GM19468 (cell line): ENCODE results near the gene ARHGDIA.
A peak's percentile ranks its signal among the peaks of the same experiment; 100 is the strongest.
"Not testable (repeated sequence)": the region's sequence is repeated elsewhere in the genome, so short reads cannot be mapped to it uniquely, and the experiment has no call there.

Source experiments
- ATAC-seq: cut with Tn5 transposase; IDR thresholded peaks from one replicate; pipeline ENCODE4 v1.9.1; 2021; ENCODE audit warnings: mild to moderate bottlenecking, moderate library complexity, moderate number of reproducible peaks; ENCODE audit not compliant: unreplicated experiment; ENCODE audit errors: extremely low read depth

Gene ARHGDIA

DNA sequence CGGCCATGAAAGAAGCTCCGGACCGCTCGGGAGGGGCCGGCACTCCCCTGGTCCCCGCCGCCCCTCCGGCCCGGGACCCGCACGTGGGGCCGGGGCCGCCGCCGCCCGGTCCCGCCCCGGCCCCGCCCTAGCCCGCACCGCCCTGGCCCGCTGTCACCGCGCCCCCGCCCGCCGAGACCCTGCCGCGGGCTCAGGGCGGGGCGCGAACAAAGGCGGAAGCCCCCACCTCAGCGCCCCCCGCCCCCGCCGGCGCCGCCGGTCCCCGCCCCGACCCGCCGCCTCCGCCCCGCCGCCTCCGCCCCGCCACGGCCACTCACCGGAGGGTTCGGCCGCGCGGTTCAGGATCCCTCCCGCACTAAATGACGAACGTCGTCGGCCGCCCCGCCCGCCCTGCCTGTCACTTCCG is at the start of gene ARHGDIA:
Gene ARHGDIA (minus strand): TSS at position 357 of the 406 bp plus-strand sequence. CDS start 1,407 bp downstream, outside the sequence.
- ATAC-seq, result peak; percentile 9

GRCh38 chr17:81918832-81919545 is 47.9 kb upstream of the ARHGDIA start:
- ATAC-seq, result no peak

DNA sequence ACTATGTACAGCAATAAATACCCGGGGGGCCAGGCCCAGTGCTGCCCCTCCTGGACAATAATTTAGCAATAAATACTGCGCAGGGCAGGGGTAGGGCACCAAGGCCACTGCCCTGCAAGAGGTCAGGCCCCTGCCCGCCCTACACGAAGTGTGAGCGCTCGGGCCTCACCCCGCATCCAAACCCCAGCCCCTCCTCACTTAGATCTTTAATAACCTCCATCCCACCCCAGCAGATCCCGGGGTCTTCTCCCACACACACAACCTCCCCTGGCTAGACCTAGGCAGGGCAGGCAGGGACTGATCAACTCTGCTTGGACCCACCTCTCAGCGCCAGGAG is 47.2 kb upstream of the ARHGDIA start:
- not testable (repeated sequence) for ATAC-seq

DNA sequence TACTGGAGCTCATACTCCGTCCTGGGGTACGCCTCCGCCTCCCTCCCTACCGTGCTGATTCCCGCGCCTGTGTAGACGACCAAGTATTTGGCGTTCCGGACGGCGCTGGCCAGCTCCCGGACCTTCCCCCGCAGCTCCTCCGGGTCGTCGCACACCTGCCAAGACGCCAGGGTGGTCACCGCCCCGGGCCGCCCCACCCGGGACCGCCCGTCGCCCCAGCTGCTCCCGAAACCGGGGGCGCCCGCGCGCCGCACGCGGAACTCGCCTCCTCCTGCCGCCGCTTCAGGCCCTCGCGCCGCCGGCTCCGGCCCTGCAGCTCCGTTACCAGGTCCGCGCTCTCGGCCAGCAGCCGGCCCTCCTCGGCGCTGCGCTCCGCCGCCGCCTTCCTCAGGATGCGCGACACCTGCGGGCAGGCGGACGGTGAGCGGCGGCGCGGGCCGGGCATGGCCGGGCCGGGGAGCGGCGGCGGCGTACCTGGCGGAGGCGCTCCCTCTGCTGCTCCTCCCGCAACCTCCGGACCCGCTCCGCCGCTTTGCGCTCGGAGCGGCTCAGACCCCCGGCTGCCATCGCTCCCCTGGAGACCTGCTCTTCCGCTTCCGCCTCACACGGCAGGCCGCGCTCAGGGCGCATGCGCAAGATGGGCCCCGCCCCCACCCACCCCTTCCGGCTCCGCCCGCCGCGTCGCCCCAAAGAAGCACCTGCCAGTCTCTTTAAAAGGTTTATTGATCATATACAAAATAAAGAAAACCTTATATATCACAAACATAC is 46.6 kb upstream of the ARHGDIA start, which contains the start of gene SIRT7:
Gene SIRT7 (minus strand): TSS at position 612 of the 768 bp plus-strand sequence. CDS start 45 bp downstream, at position 567.
- no peak for ATAC-seq

- no peak for ATAC-seq
Observed at GRCh38 chr17:81916234-81917001, 45.3 kb upstream of the ARHGDIA start.

- ATAC-seq, result no peak
Observed at GRCh38 chr17:81915331-81915730, 44.2 kb upstream of the ARHGDIA start.

DNA sequence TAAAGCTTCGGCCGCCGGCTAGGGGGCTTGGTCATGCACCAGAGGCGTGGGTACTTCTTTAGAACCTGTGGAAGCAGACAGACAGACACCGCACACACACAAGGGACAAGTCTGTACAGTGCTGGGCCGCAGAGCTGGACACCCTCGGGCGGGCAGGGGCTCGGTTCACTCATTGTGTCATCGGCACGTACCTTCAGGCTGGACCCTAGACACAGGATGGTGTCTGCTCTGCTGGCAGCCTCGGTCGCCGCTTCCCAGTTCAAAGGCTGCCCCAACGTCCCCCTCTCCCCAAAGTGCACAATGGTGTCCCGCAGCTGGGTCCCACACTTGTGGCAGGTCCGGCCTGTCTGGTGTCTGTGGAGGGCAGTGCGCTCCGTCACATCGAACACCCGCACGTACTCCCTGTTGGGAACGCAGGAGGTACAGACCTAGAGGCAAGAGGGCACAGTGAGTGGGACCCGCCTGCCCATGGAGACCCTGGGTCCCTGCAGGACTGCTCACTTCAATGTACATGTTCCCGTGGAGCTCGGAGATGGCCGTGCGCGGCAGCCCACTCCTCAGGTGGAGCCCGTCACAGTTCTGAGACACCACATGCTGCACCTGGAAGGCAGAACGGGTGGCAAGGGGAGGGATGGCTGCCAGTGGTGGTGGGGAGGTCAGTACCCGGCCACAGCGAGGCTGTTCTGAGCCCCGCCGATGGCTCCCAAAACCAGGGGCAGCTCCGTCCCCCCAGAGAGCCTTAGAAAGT is 43.1 kb upstream of the ARHGDIA start:
- no peak for ATAC-seq

GRCh38 chr17:81913394-81914102 is 42.4 kb upstream of the ARHGDIA start:
- ATAC-seq, result no peak

DNA sequence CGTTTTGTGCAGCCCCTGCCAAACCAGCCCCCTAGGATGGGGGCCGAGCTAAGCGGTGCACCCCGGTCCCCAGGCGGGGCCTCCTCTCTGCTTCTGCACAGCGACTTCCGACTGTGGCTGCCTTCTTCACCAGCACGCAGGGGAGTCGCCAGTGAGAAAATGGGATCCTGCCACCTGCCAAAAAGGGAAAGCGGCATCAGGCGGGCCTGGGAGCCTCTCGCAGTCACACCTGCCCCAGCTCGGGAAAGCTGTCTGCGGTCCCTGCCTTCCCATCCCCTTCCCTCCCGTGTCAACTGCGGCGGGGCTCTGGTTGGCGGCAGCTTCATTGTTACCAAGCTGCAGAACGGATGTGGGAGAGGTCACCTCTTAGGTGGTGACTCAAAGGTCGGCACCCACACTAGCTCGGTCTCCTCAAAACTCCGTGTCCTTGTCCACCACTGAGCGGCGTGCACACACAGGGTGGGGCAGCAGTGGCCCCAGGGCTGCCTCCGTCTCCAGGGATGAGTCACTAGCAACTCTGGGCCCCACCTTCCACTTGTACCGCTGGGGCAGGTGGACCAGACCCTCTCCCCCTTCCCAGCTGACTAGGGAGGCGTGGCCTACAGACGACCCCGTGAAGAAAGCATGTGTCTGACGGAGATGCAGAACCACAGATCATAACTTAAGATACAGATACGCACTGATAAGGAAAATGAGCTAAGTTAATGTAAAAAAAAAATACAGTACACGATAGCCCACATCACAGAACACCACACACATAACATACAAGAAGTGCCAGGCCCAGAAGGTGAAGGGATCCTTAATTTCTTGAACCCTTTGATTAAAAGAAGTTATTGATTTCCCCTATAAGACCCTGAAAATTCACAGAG is 41.5 kb upstream of the ARHGDIA start:
- no peak for ATAC-seq

GRCh38 chr17:81911969-81912368 is 40.8 kb upstream of the ARHGDIA start:
- no peak for ATAC-seq

- peak; percentile 27 for ATAC-seq
Observed at GRCh38 chr17:81911277-81911961, 40.3 kb upstream of the ARHGDIA start, which contains the start of gene PCYT2. Gene PCYT2 (minus strand): TSS chr17:81911399. CDS start chr17:81911355, 44 bp downstream.

DNA sequence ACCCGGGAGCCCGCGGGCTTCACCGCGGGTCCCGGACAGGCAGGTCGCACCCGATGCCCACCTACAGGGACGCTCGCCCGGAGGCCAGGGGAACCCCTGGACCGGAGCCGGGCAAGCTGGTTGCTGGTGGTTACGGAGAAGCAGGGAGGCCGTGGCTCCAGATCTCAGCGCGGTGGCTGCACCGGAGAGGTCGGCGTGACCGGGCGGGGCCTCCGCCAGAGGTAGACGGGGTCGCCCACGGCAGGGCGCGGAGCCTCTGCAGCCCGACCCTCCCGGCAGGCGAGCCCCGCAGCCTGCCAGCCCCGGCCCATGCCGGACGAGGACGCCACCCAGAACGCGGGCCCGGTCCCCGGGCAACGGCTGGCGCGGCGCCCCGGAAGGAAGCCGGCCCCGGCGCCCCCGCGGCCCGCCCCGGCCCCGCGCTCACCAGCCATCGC is 39.7 kb upstream of the ARHGDIA start:
- ATAC-seq, result peak; percentile 12

DNA sequence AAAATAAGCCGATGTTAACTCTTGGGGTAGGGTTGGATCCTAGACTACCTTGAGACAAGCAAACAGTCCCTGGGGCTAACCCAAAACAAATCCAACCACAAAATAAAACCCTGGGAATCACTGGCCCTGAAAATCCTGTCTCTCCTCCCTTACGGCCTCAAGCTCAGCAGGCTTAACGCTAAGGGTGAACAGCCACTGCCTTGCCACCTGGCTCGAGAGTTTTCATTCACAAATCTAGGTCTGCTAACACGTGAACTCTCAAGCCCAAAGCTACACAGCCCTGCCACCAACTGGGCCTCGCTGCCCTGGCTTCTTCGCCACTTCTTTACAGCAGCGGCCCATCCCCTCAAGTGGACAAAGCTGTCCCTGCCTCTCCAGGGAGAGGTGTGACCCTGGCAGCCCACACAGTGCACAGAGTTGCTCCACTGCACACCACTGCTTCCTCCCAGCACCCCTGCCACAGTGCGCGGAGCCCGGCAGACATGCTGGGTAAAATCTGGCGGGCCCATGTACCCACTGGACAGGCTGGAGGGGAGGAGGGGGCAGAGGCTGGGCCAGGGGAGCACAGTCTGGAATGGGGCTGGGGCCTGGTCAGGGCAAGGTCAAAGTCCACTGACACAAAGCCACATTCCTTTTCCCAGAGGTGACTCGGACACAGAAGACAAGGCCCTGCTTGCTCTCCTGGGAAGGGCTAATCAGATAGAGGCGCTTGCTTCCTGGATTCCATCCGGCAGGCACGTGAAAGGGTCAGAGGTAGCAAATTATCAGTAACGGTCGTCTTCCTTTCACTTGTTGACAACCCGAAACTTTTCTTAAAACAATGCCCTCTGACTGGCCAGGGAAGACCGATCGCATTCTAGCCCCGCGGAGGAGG is 39.1 kb upstream of the ARHGDIA start:
- no peak for ATAC-seq

DNA sequence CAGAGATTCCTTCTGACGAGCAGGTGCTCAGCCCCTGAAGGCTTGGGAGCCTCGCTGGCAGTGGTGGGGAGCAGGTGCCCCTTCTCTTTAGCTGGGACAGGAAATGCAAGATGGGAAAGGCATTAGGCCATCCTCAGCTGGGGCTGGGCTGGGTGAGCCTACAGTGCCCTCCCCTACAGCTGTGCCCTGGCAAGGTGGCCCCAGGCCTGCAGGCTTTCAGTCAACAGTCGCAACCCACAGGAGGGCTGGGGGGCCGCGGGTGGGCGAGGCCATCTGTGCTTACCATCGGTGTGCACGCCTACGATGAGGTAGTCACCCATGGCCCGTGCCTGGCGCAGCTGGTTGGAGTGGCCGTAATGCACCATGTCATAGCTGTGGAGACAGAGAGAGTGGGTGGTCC is 38.1 kb upstream of the ARHGDIA start:
- ATAC-seq, result no peak

DNA sequence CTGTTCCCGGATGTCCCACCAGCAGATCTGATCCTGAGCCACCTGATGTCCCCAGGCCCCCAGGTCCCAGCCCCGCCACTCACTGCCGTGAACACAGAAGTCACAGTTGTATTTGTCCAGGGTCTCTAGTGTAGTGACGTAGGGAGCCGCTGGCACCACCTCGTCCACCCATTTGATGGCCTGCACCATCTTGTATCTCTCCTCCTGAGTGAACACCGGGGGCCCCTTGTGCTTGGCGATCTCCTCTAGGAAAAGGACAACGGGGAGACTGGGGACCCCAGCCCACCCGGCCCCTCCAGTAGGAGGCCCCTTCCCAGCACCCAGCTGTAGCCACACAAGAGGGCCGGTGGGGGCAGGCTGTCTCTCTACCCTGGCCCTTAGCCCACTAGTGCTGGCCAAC is 37.7 kb upstream of the ARHGDIA start:
- no peak for ATAC-seq

DNA sequence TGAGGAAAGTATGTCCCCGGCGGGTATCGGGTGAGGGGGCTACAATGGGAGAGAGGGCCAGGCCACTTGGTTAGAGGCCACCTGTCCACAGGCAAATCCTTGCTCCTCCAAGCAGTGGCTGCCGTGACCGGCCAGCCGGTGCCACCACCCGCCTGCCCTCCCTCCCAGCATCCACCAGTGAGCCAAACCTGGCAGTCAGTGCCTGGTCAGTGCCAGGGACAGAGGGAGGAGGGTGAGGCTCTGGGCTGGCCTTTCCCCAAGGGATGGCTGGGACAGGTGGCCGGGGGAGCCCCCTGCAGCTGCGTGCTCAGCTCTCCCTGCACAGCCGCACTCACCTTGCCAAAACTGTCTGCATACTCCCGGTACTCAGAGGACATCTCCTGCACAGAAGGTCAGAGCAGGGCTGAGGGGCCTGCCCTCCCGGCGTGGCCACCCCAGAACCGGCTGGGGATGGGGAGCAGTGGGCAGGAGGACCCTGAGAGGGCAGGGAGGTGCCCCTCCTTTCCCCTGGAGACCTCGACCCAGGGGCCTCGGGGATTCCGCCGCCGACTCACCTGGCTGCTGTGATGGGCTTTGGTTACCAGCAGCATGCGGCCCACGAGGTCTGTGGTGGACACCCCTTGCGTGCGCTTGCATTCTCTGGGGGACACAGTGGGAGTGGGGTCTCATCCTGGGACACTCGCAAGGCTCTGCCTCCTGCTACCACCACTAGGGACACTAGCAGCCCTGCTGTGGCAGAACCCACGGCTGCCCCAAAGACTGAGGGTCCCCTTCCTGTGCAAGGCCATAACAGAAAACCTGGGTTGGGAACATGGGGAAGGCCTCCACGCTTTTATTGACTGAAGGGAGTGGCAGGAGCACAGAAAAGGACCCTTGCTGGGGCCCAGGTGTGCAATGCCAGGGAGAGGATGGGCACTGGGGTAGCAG is 36.3 kb upstream of the ARHGDIA start:
- no peak for ATAC-seq
